Epithelial cell of proximal tubule (primary cell): ENCODE data around the gene ATF3. TPM values are rescaled to one million over a fixed set of nuclear protein-coding genes. Genes with fewer than 3 reads are reported as not detected.
"Not testable (repeated sequence)": the region's sequence is repeated elsewhere in the genome, so short reads cannot be mapped to it uniquely, and the experiment has no call there.

Source experiments
- DNase-seq: peaks from one replicate; pipeline ENCODE4 v3.0.0-alpha.2; 2011; ENCODE audit warnings: low read depth
- H3K4me3 ChIP-seq: 2 replicates; pipeline ENCODE4 v1.5.1; 2011; ENCODE audit warnings: low read depth, mild to moderate bottlenecking, low read length
- total RNA-seq: library from RNA; depleted of rRNA; stranded (reverse); fragments of >200 nt; gene quantifications from 2 replicates; pipeline ENCODE4 v1.2.3, GENCODE V29; 2015
- TF ChIP-seq, protein P1 (sequence below): conservative IDR thresholded peaks from 2 replicates; pipeline ENCODE4 v1.5.1; 2012; ENCODE audit warnings: low read depth, mild to moderate bottlenecking, low read length

The ATF3 gene
- total RNA-seq, 1 donor from 2014 or later = 18.9 TPM

DNA sequence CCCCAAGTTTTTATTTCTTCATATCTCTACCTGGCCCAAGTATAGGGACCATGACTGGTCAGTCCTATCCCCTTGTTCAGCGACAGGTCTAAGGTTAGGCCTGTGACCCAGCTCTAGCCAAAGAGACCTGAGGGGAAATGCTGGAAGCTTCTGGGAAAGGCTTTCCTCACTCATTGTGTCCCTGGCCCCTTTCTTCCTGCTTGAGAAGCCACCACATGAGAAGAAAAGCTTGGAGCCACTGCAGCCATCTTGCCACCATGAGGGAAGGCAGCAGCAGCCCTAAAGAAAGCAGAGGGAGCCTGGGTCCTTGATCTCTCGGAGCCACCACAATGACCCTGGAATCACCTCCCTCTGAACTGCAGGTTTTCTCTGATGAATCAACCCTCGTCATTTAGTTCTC lies 43.4 kb downstream of the ATF3 start:
- H3K4me3 ChIP-seq = no peak overlapping the region
- TF ChIP-seq, protein P1, sequence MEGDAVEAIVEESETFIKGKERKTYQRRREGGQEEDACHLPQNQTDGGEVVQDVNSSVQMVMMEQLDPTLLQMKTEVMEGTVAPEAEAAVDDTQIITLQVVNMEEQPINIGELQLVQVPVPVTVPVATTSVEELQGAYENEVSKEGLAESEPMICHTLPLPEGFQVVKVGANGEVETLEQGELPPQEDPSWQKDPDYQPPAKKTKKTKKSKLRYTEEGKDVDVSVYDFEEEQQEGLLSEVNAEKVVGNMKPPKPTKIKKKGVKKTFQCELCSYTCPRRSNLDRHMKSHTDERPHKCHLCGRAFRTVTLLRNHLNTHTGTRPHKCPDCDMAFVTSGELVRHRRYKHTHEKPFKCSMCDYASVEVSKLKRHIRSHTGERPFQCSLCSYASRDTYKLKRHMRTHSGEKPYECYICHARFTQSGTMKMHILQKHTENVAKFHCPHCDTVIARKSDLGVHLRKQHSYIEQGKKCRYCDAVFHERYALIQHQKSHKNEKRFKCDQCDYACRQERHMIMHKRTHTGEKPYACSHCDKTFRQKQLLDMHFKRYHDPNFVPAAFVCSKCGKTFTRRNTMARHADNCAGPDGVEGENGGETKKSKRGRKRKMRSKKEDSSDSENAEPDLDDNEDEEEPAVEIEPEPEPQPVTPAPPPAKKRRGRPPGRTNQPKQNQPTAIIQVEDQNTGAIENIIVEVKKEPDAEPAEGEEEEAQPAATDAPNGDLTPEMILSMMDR = no peak
- DNase-seq = no peak

DNA sequence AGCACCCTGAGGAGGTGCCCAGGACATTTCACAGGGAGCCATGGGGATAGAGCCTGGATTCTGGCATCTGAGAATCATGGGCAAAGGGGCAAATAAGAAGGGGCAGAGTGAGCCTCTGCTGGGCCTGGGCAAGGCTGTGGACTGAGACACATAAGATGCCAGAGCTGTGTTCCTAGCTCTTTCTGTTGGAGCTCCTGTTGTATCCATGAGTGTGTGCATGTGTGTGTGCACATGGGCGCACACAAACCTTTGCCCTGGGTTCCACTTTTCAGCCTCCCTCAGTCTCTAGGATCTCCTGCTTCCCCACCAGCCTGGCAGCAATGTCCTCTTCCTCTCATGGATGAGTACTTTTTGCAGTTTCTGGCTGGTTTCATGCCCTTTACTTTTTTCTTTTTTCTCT lies 44.0 kb downstream of the ATF3 start:
- DNase-seq = no peak
- TF ChIP-seq, protein P1 = no peak
- H3K4me3 ChIP-seq = no peak overlapping the region

DNA sequence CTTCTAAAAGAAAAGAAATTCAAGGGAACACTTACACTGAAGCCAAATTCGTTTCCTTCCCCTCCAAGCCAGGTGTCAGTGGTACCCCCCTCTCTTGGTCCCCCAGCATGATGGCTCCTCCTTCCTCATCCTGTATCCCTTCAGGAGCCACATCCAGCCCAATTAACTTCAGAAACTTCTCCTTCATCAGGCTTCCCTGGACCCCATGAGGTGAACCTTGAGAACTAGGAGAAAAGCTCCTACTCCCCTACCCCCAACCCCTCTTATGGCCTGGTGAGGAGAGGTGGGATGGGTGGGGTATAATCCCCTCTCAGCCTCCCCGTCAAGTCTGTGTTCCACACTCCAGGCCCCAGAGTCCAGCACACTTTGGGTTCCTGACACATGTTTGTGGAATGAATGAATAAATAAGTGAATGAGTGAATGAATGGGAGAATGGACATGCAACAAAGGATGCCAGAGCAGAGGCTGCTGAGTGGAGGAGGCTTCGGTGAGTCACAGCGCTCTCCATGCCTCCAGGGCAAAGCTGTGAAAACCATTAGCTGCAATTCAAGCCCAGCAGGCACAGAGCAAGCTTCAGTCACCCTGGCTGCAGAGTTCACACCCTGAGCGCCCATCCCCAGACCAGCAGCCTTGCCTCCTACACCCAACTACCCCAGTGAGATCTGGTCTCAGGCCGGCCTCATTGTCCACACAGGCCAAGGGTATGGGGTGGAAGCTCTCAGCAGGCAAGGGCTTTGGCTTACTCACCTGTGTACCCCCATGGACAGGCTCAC lies 47.3 kb downstream of the ATF3 start:
- TF ChIP-seq, protein P1 = no peak
- no peak for DNase-seq
- no peak overlapping the region for H3K4me3 ChIP-seq

DNA sequence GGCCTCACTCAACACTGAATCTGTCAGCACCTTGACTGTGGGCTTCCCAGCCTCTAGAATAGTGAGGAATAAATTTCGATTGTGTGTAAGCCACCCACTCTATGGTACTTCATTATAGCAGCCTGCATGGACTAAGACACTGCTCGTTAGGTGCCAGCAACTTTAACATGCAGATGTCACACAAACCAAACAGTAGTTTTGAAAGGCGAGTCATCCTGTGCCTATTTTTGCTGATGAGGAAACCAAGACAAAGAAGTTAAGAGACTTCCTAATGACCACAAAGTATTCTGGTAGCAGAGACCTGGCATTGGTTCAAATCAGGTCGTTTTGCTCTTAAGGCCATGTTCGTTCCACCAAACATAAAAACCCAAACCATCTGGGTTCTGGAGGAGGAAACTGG lies 48.2 kb downstream of the ATF3 start:
- no peak overlapping the region for H3K4me3 ChIP-seq
- TF ChIP-seq, protein P1 = no peak
- no peak for DNase-seq

DNA sequence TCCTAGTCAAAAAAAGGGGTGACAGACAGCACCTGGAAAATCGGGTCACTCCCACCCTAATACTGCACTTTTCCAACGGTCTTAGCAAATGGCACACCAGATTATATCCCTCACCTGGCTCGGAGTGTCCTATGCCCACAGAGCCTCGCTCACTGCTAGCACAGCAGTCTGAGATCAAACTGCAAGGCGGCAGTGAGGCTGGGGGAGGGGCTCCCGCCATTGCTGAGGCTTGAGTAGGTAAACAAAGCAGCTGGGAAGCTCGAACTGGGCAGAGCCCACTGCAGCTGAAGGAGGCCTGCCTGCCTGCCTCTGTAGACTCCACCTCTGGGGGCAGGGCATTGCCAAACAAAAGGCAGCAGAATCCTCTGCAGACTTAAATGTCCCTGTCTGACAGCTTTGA lies 49.7 kb downstream of the ATF3 start:
- DNase-seq, H3K4me3 ChIP-seq: not testable (repeated sequence)

DNA sequence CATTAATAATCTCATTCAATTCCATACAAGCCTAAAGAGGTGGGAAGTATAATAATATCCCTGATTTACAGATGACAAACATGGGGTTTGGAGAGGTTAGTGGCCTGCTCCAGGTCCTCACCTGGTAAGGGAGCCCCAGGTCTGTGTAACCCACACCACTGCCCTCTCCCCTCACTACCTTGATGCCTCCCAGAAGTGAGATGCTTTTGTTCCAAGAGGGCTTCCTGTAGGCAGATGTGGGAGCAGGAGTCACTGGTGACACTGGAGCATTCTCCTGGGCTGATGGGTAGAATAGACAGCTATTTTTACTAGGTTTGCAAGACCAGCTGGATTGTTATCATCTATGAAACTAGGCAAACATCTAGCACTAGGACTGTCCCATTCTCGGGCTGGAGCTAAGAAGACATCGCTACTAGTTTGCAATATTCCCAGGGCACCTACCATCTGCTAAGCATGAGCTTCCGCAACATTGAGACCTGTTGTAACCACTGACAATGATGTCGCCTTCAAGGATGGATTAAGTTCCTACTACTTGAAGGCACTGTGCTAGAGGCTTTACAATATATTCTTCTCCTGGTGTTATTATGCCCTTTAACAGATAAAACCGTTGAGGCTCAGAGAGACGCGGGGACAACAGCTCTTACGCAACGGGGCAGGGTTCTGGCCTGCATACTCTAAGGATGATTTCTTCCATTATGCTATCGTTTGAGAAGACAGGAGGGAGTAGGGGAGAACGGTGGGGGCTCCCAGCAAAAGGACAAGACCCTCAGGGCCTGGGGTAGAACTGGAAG lies 56.0 kb downstream of the ATF3 start:
- TF ChIP-seq, protein P1 = no peak
- H3K4me3 ChIP-seq = no peak overlapping the region
- DNase-seq = no peak

DNA sequence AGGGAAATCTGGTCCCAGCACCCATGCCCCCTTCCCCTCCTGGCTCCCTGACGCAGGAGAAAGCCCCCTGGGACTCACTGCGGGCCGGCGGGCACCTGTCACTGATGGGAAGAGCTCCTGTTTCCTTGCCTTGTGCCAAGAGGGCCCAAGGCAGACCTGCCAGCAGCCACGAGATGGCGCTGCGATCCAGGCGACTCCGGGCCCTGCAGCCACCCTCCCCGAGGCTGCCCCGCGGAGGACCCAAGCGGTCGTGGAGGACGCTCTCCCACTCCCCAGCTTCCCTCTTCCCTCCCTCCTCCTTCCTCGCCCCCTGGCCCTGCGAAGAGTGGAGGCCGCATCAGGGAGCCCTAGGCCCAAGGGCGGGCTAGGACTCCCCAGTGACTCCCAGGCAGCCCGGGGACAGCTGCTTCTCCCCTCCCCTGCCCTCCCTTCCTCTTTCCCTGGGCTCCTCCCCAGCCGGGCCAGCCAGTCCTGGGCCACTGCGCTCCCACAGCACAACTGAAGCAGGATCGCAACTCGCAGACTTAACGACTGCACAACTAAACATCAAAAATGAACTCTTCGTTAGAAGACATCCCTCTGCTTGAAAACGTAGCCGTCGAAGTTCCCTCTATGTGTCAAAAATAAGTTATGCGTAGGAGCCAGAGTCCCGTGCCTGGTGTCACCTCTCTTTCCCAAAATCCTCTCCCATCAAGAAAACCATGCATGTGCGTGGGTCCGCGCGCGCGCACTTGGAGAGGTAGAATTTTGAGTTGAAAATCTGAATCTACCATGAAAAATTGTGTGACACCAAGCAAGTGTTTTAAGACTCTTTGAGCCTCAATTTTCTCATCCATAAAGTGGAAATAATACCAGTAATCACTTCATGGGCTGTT lies 56.9 kb downstream of the ATF3 start:
- TF ChIP-seq, protein P1 = peak; percentile 86
- DNase-seq = no peak
- peak overlapping the region; percentile 69 for H3K4me3 ChIP-seq
